HG02798 (cell line): ENCODE data around the gene ACCS.

ENCODE experiments used
- ATAC-seq: cut with Tn5 transposase; IDR thresholded peaks from one replicate; pipeline ENCODE4 v1.9.1; 2021; ENCODE audit warnings: mild to moderate bottlenecking; ENCODE audit not compliant: unreplicated experiment, poor library complexity

ACCS gene

DNA sequence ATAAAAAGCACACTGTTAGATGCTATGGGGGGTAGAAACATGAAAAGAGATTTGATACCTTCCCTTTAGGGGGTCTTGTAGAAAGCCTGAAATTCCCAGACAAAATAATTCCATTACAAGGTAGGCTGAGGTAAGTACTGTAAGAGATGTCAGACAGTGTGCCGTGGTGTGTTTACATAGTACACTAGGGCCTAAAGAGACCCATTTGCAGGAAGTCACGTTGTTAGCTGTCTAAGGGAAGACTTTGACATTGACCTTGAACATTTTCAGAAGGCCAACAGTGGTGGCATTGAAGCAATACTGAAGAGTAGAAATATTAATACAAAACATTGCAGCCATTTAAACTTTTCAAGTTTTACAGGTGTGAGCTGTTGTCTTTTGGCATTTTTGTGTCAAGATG is 60.2 kb downstream of the ACCS start:
- no peak for ATAC-seq

DNA sequence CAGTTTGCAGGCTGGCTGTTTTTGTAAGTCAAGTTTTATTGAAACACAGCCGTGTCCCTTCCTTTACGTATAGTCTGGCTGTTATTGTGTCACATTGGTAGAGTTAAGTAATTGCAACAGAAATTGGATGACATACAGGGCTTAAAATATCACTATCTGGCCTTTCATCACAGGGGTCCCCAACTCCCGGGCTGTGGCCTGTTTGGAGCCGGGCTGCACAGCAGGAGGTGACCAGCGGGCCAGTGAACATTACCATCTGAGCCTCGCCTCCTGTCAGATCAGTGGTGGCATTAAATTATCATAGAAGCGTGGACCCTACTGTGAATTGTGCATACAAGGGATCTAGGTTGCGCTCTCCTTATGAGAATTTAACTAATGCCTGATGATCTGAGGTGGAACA is 61.1 kb downstream of the ACCS start:
- ATAC-seq = no peak

- ATAC-seq = no peak
Observed at GRCh38 chr11:44128729-44129128, 62.7 kb downstream of the ACCS start.

- ATAC-seq = no peak
Observed at GRCh38 chr11:44130751-44131150, 64.7 kb downstream of the ACCS start.

DNA sequence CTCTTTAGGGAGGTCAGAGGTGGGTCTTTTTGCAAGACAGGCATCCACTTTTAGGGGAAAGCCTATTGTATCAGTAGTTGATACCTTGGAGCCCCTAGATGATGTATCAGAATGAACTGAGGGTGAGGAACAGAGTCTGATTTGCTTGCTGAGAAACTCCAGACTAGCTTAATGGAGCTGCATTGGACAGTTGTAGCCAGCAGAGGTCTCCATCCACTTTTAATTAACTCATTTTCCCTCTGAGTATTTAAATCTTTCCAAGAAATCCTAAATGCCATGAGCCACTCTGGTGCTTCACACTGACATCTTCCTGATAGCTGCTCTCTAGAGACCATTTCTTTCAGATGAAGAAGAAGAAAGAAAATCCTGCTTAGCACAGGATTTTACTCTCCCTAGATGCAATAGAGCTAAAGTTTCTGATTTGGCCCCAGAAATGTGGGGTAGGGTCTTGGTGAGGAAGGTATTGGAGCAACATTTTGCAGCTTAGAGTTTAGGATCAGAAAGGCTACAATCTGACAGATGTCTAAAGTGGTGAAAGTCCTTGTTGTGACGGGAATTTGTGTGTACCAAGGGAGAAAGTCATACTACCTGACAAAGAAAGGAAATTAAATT is 67.4 kb downstream of the ACCS start:
- ATAC-seq = no peak
